ENCODE results near the gene FBXO47.
"Not testable (repeated sequence)": the region's sequence is repeated elsewhere in the genome, so short reads cannot be mapped to it uniquely, and the experiment has no call there.

FBXO47 gene

DNA sequence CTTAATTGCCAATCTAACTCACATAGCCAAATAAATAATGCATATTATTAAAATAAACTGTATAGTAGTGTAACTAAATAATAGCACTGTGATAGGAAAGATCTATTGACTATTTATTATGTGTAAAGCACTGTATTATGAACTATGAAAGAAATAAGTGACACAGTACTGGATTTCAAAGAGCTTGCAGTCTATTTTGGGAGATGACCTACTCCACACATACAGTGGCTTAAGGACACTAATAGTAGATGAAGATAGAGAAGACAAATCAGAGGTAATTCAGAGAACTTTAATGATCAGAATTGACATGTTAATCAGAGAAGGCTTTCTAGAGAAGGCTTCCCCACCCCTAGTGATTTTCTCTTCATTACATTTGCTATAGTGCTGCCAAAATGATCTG lies 27.2 kb downstream of the FBXO47 start:
- Mint-ChIP-seq H3K9me3 (no peaks in the 10 kb centered on the region), H3K27me3 (ENCODE audit: low read depth, poor library complexity) (peaks cover 20% of the 10 kb centered on the region), H3K4me1 (no peaks in the 10 kb centered on the region), H3K36me3 (ENCODE audit: low read depth) (no peaks in the 10 kb centered on the region), H3K4me3 (no peak overlapping the region), H3K27ac (no peak overlapping the region)
- TF ChIP-seq, protein P1, sequence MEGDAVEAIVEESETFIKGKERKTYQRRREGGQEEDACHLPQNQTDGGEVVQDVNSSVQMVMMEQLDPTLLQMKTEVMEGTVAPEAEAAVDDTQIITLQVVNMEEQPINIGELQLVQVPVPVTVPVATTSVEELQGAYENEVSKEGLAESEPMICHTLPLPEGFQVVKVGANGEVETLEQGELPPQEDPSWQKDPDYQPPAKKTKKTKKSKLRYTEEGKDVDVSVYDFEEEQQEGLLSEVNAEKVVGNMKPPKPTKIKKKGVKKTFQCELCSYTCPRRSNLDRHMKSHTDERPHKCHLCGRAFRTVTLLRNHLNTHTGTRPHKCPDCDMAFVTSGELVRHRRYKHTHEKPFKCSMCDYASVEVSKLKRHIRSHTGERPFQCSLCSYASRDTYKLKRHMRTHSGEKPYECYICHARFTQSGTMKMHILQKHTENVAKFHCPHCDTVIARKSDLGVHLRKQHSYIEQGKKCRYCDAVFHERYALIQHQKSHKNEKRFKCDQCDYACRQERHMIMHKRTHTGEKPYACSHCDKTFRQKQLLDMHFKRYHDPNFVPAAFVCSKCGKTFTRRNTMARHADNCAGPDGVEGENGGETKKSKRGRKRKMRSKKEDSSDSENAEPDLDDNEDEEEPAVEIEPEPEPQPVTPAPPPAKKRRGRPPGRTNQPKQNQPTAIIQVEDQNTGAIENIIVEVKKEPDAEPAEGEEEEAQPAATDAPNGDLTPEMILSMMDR (IDR thresholded peaks at IDR 0.05), result no peak
- no peak for DNase-seq

DNA sequence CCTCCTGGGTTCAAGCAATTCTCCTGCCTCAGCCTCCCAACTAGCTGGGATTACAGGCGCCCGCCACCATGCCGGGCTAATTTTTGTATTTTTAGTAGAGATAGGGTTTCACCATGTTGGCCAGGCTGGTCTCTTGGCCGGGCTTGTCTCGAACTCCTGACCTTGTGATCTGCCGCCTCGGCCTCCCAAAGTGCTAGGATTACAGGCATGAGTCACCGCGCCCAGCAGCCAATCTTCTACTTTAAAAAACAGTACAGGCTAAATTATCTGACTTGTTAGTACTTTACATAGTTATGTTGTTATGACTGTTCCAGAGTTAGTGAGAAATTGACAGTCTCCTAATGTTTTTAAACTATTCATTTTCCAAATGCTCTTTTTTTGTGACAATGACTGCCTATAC lies 33.2 kb downstream of the FBXO47 start:
- not testable (repeated sequence) for H3K36me3 Mint-ChIP-seq (ENCODE audit: low read depth); H3K9me3 Mint-ChIP-seq; H3K27ac Mint-ChIP-seq; DNase-seq; H3K4me3 Mint-ChIP-seq; H3K4me1 Mint-ChIP-seq
- peaks cover 13% of the 10 kb centered on the region for H3K27me3 Mint-ChIP-seq (ENCODE audit: low read depth, poor library complexity)

DNA sequence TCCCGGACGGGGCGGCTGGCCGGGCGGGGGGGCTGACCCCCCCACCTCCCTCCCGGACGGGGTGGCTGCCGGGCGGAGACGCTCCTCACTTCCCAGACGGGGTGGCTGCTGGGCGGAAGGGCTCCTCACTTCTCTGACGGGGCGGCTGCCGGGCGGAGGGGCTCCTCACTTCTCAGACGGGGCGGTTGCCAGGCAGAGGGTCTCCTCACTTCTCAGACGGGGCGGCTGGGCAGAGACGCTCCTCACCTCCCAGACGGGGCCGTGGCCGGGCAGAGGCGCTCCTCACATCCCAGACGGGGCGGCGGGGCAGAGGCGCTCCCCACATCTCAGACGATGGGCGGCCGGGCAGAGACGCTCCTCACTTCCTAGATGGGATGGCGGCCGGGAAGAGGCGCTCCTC lies 36.4 kb downstream of the FBXO47 start:
- not testable (repeated sequence) for DNase-seq; H3K4me3 Mint-ChIP-seq; H3K9me3 Mint-ChIP-seq; H3K36me3 Mint-ChIP-seq (ENCODE audit: low read depth); H3K27ac Mint-ChIP-seq; H3K27me3 Mint-ChIP-seq (ENCODE audit: low read depth, poor library complexity)
- H3K4me1 Mint-ChIP-seq, result peaks cover 12% of the 10 kb centered on the region

DNA sequence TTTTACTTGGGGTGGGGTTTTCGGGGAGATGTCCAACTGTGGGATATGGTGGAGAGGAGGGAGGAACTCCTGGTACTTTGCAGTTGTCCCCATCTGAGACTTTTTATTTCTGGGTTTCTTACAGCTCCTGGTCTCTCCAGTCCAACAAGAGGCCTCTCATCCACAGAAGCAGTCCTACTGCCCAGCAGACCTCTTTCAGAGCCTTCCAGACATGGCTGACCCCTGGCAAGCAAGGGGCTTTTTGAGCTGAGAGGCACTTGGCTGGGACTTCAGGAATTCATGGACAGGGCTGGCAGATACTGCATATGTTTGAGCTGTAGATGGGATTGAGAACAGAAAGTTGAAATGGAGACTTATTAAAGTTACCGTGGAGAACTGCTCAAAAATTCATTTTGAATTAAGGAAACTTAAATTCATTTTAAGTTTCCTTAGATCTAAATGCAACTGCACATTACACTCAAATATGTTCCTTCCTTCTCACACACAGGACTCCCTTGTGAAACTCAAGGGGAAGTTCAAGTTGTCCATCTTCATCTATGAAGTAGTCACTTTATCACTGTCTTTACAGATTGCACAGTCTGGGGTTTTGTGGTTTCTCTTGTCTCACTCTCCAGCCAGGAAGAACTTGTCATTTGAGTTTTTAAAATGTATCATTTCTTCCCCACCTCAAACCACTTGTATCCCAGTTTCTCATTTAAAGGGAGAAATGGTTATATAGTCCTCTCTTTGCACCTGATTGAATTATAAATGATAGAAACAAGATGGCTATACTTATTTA lies 40.7 kb downstream of the FBXO47 start:
- TF ChIP-seq, protein P1 (IDR thresholded peaks at IDR 0.05), result no peak
- Mint-ChIP-seq H3K27ac (no peak overlapping the region), H3K4me3 (peak overlapping the region; percentile 80), H3K4me1 (peaks cover 30% of the 10 kb centered on the region), H3K9me3 (peaks cover 6% of the 10 kb centered on the region), H3K36me3 (ENCODE audit: low read depth) (no peaks in the 10 kb centered on the region), H3K27me3 (ENCODE audit: low read depth, poor library complexity) (peaks cover 1% of the 10 kb centered on the region)
- DNase-seq, result no peak

DNA sequence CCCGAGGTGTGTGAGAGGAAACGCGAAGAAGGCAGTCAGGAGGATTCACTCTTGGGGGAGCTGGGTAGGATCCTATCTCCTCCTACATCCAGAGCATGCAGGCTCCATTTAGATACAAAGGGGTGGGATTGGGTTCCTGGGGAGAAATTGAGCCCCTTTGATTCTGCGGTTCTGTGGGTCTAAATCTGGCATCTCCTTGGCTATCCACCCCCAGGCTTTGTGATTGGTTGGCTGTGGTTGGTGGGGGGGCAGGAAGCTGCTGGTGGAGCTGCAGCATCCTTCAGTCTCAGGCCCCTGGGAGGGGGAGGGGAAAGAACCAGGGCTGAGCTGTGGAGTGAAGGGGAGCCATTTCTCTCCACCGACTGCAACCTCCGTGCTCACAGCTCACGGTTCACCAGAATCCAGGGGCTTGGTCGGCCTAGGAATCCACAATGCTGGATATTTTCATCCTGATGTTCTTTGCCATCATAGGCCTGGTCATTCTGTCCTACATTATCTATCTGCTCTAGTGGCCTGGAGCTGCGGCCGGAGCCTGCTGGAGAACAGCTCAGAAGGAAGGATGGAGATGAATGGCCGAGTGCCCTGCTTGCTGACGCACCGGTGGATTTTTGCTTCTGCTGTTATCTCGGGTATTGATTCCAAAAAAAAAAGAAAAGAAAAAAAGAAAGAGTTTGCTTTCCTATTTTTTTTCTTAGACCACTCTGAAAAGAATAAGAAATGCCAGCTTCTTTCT lies 41.8 kb downstream of the FBXO47 start, which contains the start of gene LASP1NB:
Gene LASP1NB (plus strand): TSS at position 352 of the 733 bp plus-strand sequence.
- peak within 1 kb of the TSS; percentile 28 for H3K27ac Mint-ChIP-seq
- peaks cover 40% of the 10 kb centered on the region for H3K4me1 Mint-ChIP-seq
- no peaks in the 10 kb centered on the region for H3K27me3 Mint-ChIP-seq (ENCODE audit: low read depth, poor library complexity)
- peak within 1 kb of the TSS; percentile 80 for H3K4me3 Mint-ChIP-seq
- peak; percentile 65 for DNase-seq
- H3K36me3 Mint-ChIP-seq (ENCODE audit: low read depth), result no peaks in the 10 kb centered on the region
- H3K9me3 Mint-ChIP-seq, result no peaks in the 10 kb centered on the region
- TF ChIP-seq, protein P1 (IDR thresholded peaks at IDR 0.05), result no peak

DNA sequence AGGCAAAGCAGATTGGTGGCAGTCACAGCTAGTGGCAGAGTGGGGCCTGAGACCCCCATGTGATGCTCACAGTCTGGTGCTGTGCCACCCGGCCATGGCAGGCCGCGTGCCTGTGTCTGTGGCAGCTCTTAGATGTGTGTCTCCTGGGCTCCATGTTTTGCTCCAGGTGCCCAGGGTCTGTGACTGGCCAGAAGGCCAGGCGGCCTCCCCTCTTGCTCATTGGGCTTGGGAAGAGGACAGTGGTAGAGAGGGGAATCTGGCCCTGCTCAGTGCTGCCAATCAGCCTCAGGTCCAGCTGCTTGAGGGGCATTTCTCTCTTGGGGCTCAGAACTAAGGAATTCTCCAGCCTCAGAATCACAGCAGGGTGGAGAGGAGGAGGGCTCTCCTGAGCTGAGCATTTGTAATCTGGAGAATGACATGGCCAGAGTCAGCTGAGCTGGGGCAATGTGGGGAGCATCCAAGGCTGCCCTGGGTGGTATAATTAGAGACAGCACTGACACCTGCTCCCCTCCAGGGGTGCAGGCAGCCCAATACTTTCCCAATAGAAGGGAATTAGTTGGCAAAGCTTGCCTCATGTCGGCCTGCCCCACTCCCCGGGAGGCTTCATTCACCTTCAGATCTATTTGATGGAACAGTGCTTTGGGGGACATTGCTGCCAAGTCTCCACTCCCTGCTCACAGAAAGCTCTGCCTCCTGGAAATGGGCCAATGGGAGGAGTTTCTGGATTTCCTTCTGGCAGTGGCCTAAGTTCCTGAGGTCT lies 44.5 kb downstream of the FBXO47 start:
- H3K4me1 Mint-ChIP-seq, result peaks cover 48% of the 10 kb centered on the region
- no peak for DNase-seq
- H3K27ac Mint-ChIP-seq, result peak overlapping the region; percentile 36
- H3K36me3 Mint-ChIP-seq (ENCODE audit: low read depth), result peaks cover 14% of the 10 kb centered on the region
- TF ChIP-seq, protein P1 (IDR thresholded peaks at IDR 0.05), result no peak
- H3K27me3 Mint-ChIP-seq (ENCODE audit: low read depth, poor library complexity), result no peaks in the 10 kb centered on the region
- no peaks in the 10 kb centered on the region for H3K9me3 Mint-ChIP-seq
- H3K4me3 Mint-ChIP-seq, result no peak overlapping the region
